Panc1 (cell line): Measurements from ENCODE around the gene RYR3.

Source experiments
- CTCF ChIP-seq: fragments of 450-650 bp; IDR thresholded peaks from 2 replicates; pipeline ENCODE4 v1.5.1; 2017; ENCODE audit warnings: mild to moderate bottlenecking
- POLR2AphosphoS5 ChIP-seq: IDR thresholded peaks from 2 replicates; pipeline ENCODE4 v1.6.1; 2012; ENCODE audit warnings: mild to moderate bottlenecking, low read depth, low read length, moderate library complexity
- SIN3A ChIP-seq: IDR thresholded peaks from 2 replicates; pipeline ENCODE4 v1.6.1; 2012; ENCODE audit warnings: low read depth, mild to moderate bottlenecking, low read length, moderate library complexity, borderline replicate concordance; ENCODE audit not compliant: insufficient read depth
- TCF7L2 ChIP-seq: IDR thresholded peaks from 2 replicates; pipeline ENCODE4 v1.6.1; 2011; ENCODE audit warnings: mild to moderate bottlenecking, low read depth, low read length, inconsistent platforms

- TF ChIP-seq SIN3A (no peak), CTCF (no peak), POLR2AphosphoS5 (no peak), TCF7L2 (no peak)
Observed at GRCh38 chr15:33706173-33706572, 395.4 kb downstream of the RYR3 start.
